GM23338 (cell line): ENCODE data around the gene TIE1. TPM values are rescaled to one million over a fixed set of nuclear protein-coding genes. Genes with fewer than 3 reads are reported as not detected.

Experiments
- ATAC-seq: fragments of 200-7000 bp; cut with Tn5 transposase; 3 replicates; pipeline ENCODE4 v1.9.1; 2020
- DNase-seq: peaks from one replicate; pipeline ENCODE4 v3.0.0-alpha.2; 2015; ENCODE audit warnings: low spot score
- H2AFZ ChIP-seq: fragments of 200-600 bp; sonication (generic); 2 replicates; pipeline ENCODE4 v1.8.0; 2016; ENCODE audit warnings: antibody characterized with exemption, mild to moderate bottlenecking, moderate library complexity
- H3F3A ChIP-seq: fragments of 200-600 bp; sonication (generic); replicated peaks from 2 replicates; pipeline ENCODE4 v1.8.0; 2017; ENCODE audit warnings: antibody characterized with exemption, mixed run types, low read depth
- H3K27ac ChIP-seq: fragments of 200-600 bp; sonication (generic); 2 replicates; pipeline ENCODE4 v1.6.1; 2016; ENCODE audit warnings: low read depth
- H3K27me3 ChIP-seq: fragments of 200-600 bp; sonication (generic); 2 replicates; pipeline ENCODE4 v1.8.0; 2016; ENCODE audit warnings: mild to moderate bottlenecking, mixed run types, moderate library complexity; ENCODE audit not compliant: insufficient read depth
- H3K36me3 ChIP-seq: fragments of 200-600 bp; sonication (generic); 2 replicates; pipeline ENCODE4 v1.8.0; 2016; ENCODE audit warnings: mild to moderate bottlenecking; ENCODE audit not compliant: insufficient read depth
- H3K4me1 ChIP-seq: fragments of 200-600 bp; sonication (generic); 2 replicates; pipeline ENCODE4 v1.8.0; 2016; ENCODE audit warnings: mild to moderate bottlenecking, moderate library complexity; ENCODE audit not compliant: insufficient read depth
- H3K4me2 ChIP-seq: fragments of 200-600 bp; sonication (generic); 2 replicates; pipeline ENCODE4 v1.7.1; 2017; ENCODE audit warnings: mixed run types
- H3K4me3 ChIP-seq: fragments of 200-600 bp; sonication (generic); 2 replicates; pipeline ENCODE4 v1.6.1; 2016; ENCODE audit warnings: mixed run types
- H3K79me2 ChIP-seq: fragments of 200-600 bp; sonication (generic); replicated peaks from 2 replicates; pipeline ENCODE4 v1.8.0; 2017; ENCODE audit warnings: mild to moderate bottlenecking; ENCODE audit not compliant: insufficient read depth
- H3K9me2 ChIP-seq: fragments of 200-600 bp; sonication (generic); 2 replicates; pipeline ENCODE4 v1.8.0; 2017; ENCODE audit not compliant: insufficient read depth
- H4K20me1 ChIP-seq: fragments of 200-600 bp; sonication (generic); replicated peaks from 2 replicates; pipeline ENCODE4 v1.8.0; 2017; ENCODE audit warnings: mild to moderate bottlenecking; ENCODE audit not compliant: insufficient read depth
- H3K27ac Mint-ChIP-seq: 2 replicates; pipeline ENCODE4 v1.8.0; 2020; ENCODE audit warnings: inconsistent platforms, mild to moderate bottlenecking, moderate library complexity, mixed read lengths
- H3K27me3 Mint-ChIP-seq: 3 replicates; pipeline ENCODE4 v1.8.0; 2022; ENCODE audit warnings: low read depth, mild to moderate bottlenecking, moderate library complexity, mixed read lengths, inconsistent platforms; ENCODE audit not compliant: insufficient read depth, poor library complexity
- H3K36me3 Mint-ChIP-seq: 3 replicates; pipeline ENCODE4 v1.8.0; 2021; ENCODE audit warnings: low read depth, mild to moderate bottlenecking, inconsistent platforms, moderate library complexity, mixed read lengths
- H3K4me1 Mint-ChIP-seq: 3 replicates; pipeline ENCODE4 v1.8.0; 2020; ENCODE audit warnings: mild to moderate bottlenecking, inconsistent platforms, mixed read lengths
- H3K4me3 Mint-ChIP-seq: 3 replicates; pipeline ENCODE4 v1.8.0; 2021; ENCODE audit warnings: moderate library complexity, mild to moderate bottlenecking, inconsistent platforms, mixed read lengths
- H3K9me3 Mint-ChIP-seq: 3 replicates; pipeline ENCODE4 v1.8.0; 2020; ENCODE audit warnings: moderate library complexity, mild to moderate bottlenecking, inconsistent platforms, mixed read lengths
- EZH2 ChIP-seq: fragments of 200-600 bp; sonication (generic); IDR thresholded peaks from one replicate; pipeline ENCODE4 v1.8.0; 2017; ENCODE audit warnings: antibody characterized with exemption, mild to moderate bottlenecking, low read depth; ENCODE audit not compliant: unreplicated experiment
- JUNB ChIP-seq: IDR thresholded peaks from one replicate; pipeline ENCODE4 v1.6.1; 2016; ENCODE audit warnings: antibody characterized with exemption; ENCODE audit not compliant: unreplicated experiment
- POLR2AphosphoS5 ChIP-seq: IDR thresholded peaks from 2 replicates; pipeline ENCODE4 v1.6.1; 2016; ENCODE audit warnings: antibody characterized with exemption, low read depth
- ZNF331 ChIP-seq: fragments of 250-450 bp; sonication (Bioruptor Pico); IDR thresholded peaks from 2 replicates; pipeline ENCODE4 v1.5.0; 2020; ENCODE audit warnings: low read depth, mild to moderate bottlenecking, moderate library complexity
- ZNF462 ChIP-seq: fragments of 250-450 bp; sonication (Bioruptor Pico); IDR thresholded peaks from 2 replicates; pipeline ENCODE4 v1.5.0; 2020; ENCODE audit warnings: mild to moderate bottlenecking, moderate library complexity
- polyA plus RNA-seq: library from polyadenylated mRNA; unstranded; fragments of >200 nt; fragmentation: Nextera tagmentation; extraction: Ambion mirVana; gene quantifications from 2 replicates; pipeline ENCODE4 v1.2.1, GENCODE V29; 2016
- total RNA-seq: library from RNA; depleted of rRNA; stranded (reverse); fragments of >200 nt; shearing (Covaris generic); gene quantifications from 2 replicates; pipeline ENCODE4 v1.2.3, GENCODE V29; 2014

The TIE1 gene
- total and polyA plus RNA-seq, 2 experiments from 2014 or later, result 0.37 to 2.3 TPM

- H3K36me3 Mint-ChIP-seq, result no peaks in the 10 kb centered on the region; the same call in 2 of the 3 replicates
- peaks cover 15% of the 10 kb centered on the region for H3K27me3 Mint-ChIP-seq
- Histone ChIP-seq H3K4me3 (no peak overlapping the region), H3K9me2 (no peaks in the 10 kb centered on the region), H3K27ac (no peak overlapping the region), H3K4me1 (no peaks in the 10 kb centered on the region), H4K20me1 (no peaks in the 10 kb centered on the region), H3K27me3 (no peaks in the 10 kb centered on the region), H3K4me2 (no peak overlapping the region), H3F3A (no peaks in the 10 kb centered on the region), H3K36me3 (no peaks in the 10 kb centered on the region), H2AFZ (no peak overlapping the region), H3K79me2 (no peaks in the 10 kb centered on the region)
- ATAC-seq (no peak), DNase-seq (no peak)
- no peak overlapping the region for H3K27ac Mint-ChIP-seq
- peaks cover 4% of the 10 kb centered on the region for H3K4me1 Mint-ChIP-seq
- H3K9me3 Mint-ChIP-seq, result no peaks in the 10 kb centered on the region
- no peak for TF ChIP-seq ZNF462 (CRISPR knock-in tag)
- no peak for TF ChIP-seq EZH2
- TF ChIP-seq JUNB, result no peak
- no peak for TF ChIP-seq ZNF331
- no peak for TF ChIP-seq POLR2AphosphoS5
- H3K4me3 Mint-ChIP-seq, result no peak overlapping the region
These were observed 6.8 kb downstream of the TIE1 start for GRCh38 chr1:43307458-43308158.
